ENCODE results near the gene GTPBP6.

- TF ChIP-seq POLR2A (IDR thresholded peaks at IDR 0.05): no peak
- TF ChIP-seq, protein P1, sequence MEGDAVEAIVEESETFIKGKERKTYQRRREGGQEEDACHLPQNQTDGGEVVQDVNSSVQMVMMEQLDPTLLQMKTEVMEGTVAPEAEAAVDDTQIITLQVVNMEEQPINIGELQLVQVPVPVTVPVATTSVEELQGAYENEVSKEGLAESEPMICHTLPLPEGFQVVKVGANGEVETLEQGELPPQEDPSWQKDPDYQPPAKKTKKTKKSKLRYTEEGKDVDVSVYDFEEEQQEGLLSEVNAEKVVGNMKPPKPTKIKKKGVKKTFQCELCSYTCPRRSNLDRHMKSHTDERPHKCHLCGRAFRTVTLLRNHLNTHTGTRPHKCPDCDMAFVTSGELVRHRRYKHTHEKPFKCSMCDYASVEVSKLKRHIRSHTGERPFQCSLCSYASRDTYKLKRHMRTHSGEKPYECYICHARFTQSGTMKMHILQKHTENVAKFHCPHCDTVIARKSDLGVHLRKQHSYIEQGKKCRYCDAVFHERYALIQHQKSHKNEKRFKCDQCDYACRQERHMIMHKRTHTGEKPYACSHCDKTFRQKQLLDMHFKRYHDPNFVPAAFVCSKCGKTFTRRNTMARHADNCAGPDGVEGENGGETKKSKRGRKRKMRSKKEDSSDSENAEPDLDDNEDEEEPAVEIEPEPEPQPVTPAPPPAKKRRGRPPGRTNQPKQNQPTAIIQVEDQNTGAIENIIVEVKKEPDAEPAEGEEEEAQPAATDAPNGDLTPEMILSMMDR (IDR thresholded peaks at IDR 0.05 in 8 of 11, conservative IDR thresholded peaks at IDR 0.05 in 3 of 11): no peak
These were observed 1.1 kb downstream of the GTPBP6 start for GRCh38 chrX:317424-318067.

All from spleen (tissue), 7 donors.